IMR-90 (cell line): ENCODE results near the gene SNX27. TPM values are rescaled to one million over a fixed set of nuclear protein-coding genes. Genes with fewer than 3 reads are reported as not detected.

Source experiments
- ATAC-seq: fragments of 200-7000 bp; cut with Tn5 transposase; 2 replicates; pipeline ENCODE4 v1.9.1; 2020; ENCODE audit warnings: low read depth, mild to moderate bottlenecking, moderate library complexity
- BruUV-seq: library from RNA; stranded (reverse); fragments of 400-500 nt; replicated peaks from 2 replicates; lab custom pipeline; 2021; lab: Mats Ljungman, UMichigan
- CTCF ChIA-PET: fragments of 300-600 bp; formaldehyde crosslinking; extraction: SDS; loops from one replicate; lab custom pipeline; 2021; ENCODE audit warnings: antibody characterized with exemption; lab: Yijun Ruan, JAX
- POLR2A ChIA-PET: fragments of 300-600 bp; sonication (Branson Sonifier 250); formaldehyde crosslinking; loops from one replicate; lab custom pipeline; 2022; ENCODE audit warnings: antibody characterized with exemption; ENCODE audit not compliant: unreplicated experiment; lab: Charles Lee
- DNase-seq: peaks from one replicate; pipeline ENCODE4 v3.0.0; 2013
- H2AFZ ChIP-seq: replicated peaks from 2 replicates; pipeline ENCODE3; 2013; ENCODE audit warnings: low read length, mild to moderate bottlenecking; ENCODE audit not compliant: poor library complexity
- H2AK5ac ChIP-seq: 2 replicates; pipeline ENCODE4 v1.6.1; 2013; ENCODE audit warnings: low read depth, low read length, inconsistent platforms
- H2AK9ac ChIP-seq: replicated peaks from 2 replicates; pipeline ENCODE3; 2013; ENCODE audit warnings: mild to moderate bottlenecking, low read depth, low read length, moderate library complexity; ENCODE audit not compliant: poor library complexity
- H2BK120ac ChIP-seq: 2 replicates; pipeline ENCODE4 v1.6.1; 2013; ENCODE audit warnings: low read depth, low read length, inconsistent platforms
- H2BK15ac ChIP-seq: 3 replicates; pipeline ENCODE4 v1.6.1; 2013; ENCODE audit warnings: low read depth, low read length, inconsistent platforms
- H2BK20ac ChIP-seq: 2 replicates; pipeline ENCODE4 v1.6.1; 2013; ENCODE audit warnings: low read depth, mild to moderate bottlenecking, inconsistent platforms, low read length, moderate library complexity
- H2BK5ac ChIP-seq: 2 replicates; pipeline ENCODE4 v1.6.1; 2013; ENCODE audit warnings: mild to moderate bottlenecking, low read depth, low read length, inconsistent platforms; ENCODE audit not compliant: poor library complexity, severe bottlenecking
- H3K14ac ChIP-seq: replicated peaks from 2 replicates; pipeline ENCODE4 v1.6.1; 2013; ENCODE audit warnings: low read depth, low read length, inconsistent platforms
- H3K18ac ChIP-seq: 2 replicates; pipeline ENCODE4 v1.6.1; 2013; ENCODE audit warnings: low read depth, low read length, control low read depth
- H3K23ac ChIP-seq: 2 replicates; pipeline ENCODE4 v1.6.1; 2013; ENCODE audit warnings: low read depth, low read length, inconsistent platforms
- H3K27ac ChIP-seq: 2 replicates; pipeline ENCODE4 v1.5.1; 2013; ENCODE audit warnings: mild to moderate bottlenecking, control low read depth, low read length; ENCODE audit not compliant: insufficient read depth
- H3K27me3 ChIP-seq: 2 replicates; pipeline ENCODE4 v1.6.1; 2013; ENCODE audit warnings: low read length; ENCODE audit not compliant: control insufficient read depth, insufficient read depth
- H3K36me3 ChIP-seq: 2 replicates; pipeline ENCODE4 v1.6.1; 2013; ENCODE audit warnings: low read length, mixed read lengths; ENCODE audit not compliant: control insufficient read depth, insufficient read depth
- H3K4ac ChIP-seq: 2 replicates; pipeline ENCODE4 v1.6.1; 2013; ENCODE audit warnings: low read depth, low read length, inconsistent platforms
- H3K4me1 ChIP-seq: 2 replicates; pipeline ENCODE4 v1.6.1; 2013; ENCODE audit warnings: low read length, mixed read lengths; ENCODE audit not compliant: control insufficient read depth, insufficient read depth
- H3K4me2 ChIP-seq: 2 replicates; pipeline ENCODE4 v1.6.1; 2013; ENCODE audit warnings: low read depth, mild to moderate bottlenecking, control low read depth, low read length, moderate library complexity
- H3K4me3 ChIP-seq: 2 replicates; pipeline ENCODE4 v1.5.1; 2013; ENCODE audit warnings: low read depth, mild to moderate bottlenecking, control low read depth, low read length, moderate library complexity; ENCODE audit not compliant: insufficient read depth
- H3K56ac ChIP-seq: 2 replicates; pipeline ENCODE4 v1.6.1; 2013; ENCODE audit warnings: low read length, inconsistent platforms; ENCODE audit not compliant: insufficient read depth; ENCODE audit errors: extremely low read depth
- H3K79me1 ChIP-seq, 2 experiments: 2 replicates each; pipeline ENCODE4 v1.6.1; 2013; ENCODE audit warnings: low read length in 2 of 2, inconsistent platforms in 1 of 2, low read depth in 1 of 2
- H3K9ac ChIP-seq: 2 replicates; pipeline ENCODE4 v1.6.1; 2013; ENCODE audit warnings: low read depth, low read length, control low read depth
- H3K9me1 ChIP-seq: 2 replicates; pipeline ENCODE4 v1.6.1; 2013; ENCODE audit warnings: low read length, inconsistent platforms; ENCODE audit not compliant: insufficient read depth
- H3K9me3 ChIP-seq: 2 replicates; pipeline ENCODE4 v1.6.1; 2013; ENCODE audit warnings: low read length; ENCODE audit not compliant: control insufficient read depth, insufficient read depth
- H4K20me1 ChIP-seq: 2 replicates; pipeline ENCODE4 v1.6.1; 2013; ENCODE audit warnings: low read length, inconsistent platforms; ENCODE audit not compliant: insufficient read depth
- H4K5ac ChIP-seq: 2 replicates; pipeline ENCODE4 v1.6.1; 2013; ENCODE audit warnings: mild to moderate bottlenecking, low read depth, low read length, control low read depth
- H4K8ac ChIP-seq, 2 experiments: 2 replicates each; pipeline ENCODE4 v1.6.1; 2013; ENCODE audit warnings: low read depth in 2 of 2, low read length in 2 of 2, control low read depth in 1 of 2, inconsistent platforms in 1 of 2
- H4K91ac ChIP-seq: 2 replicates; pipeline ENCODE4 v1.6.1; 2013; ENCODE audit warnings: low read depth, low read length, inconsistent platforms; ENCODE audit not compliant: insufficient read depth
- BHLHE40 ChIP-seq: fragments of 150-350 bp; IDR thresholded peaks from 2 replicates; pipeline ENCODE4 v1.6.1; 2016; ENCODE audit warnings: mild to moderate bottlenecking, low read depth, low read length
- CEBPB ChIP-seq: IDR thresholded peaks from 2 replicates; pipeline ENCODE4 v1.6.1; 2012; ENCODE audit warnings: low read depth, low read length, improper control_type of control experiment
- CHD1 ChIP-seq: IDR thresholded peaks from 2 replicates; pipeline ENCODE4 v1.6.1; 2012; ENCODE audit warnings: low read depth, low read length, improper control_type of control experiment
- FOS ChIP-seq: fragments of 150-350 bp; IDR thresholded peaks from 2 replicates; pipeline ENCODE4 v1.6.1; 2016; ENCODE audit warnings: low read depth, low read length
- MAFK ChIP-seq: IDR thresholded peaks from 2 replicates; pipeline ENCODE4 v1.6.1; 2012; ENCODE audit warnings: low read depth, low read length, improper control_type of control experiment
- MAZ ChIP-seq: IDR thresholded peaks from 2 replicates; pipeline ENCODE4 v1.6.1; 2012; ENCODE audit warnings: low read depth, mild to moderate bottlenecking, low read length, improper control_type of control experiment, moderate library complexity, borderline replicate concordance
- MXI1 ChIP-seq: IDR thresholded peaks from 2 replicates; pipeline ENCODE4 v1.6.1; 2012; ENCODE audit warnings: low read depth, mild to moderate bottlenecking, low read length, moderate library complexity, borderline replicate concordance
- NFE2L2 ChIP-seq: fragments of 150-350 bp; IDR thresholded peaks from 2 replicates; pipeline ENCODE4 v1.6.1; 2016; ENCODE audit warnings: low read depth, mild to moderate bottlenecking, low read length
- POLR2A ChIP-seq: IDR thresholded peaks from 2 replicates; pipeline ENCODE4 v1.6.1; 2012; ENCODE audit warnings: mild to moderate bottlenecking, low read depth, low read length
- RAD21 ChIP-seq: IDR thresholded peaks from 2 replicates; pipeline ENCODE4 v1.6.1; 2012; ENCODE audit warnings: low read length, improper control_type of control experiment
- RCOR1 ChIP-seq: IDR thresholded peaks from 2 replicates; pipeline ENCODE4 v1.6.1; 2012; ENCODE audit warnings: mild to moderate bottlenecking, low read length, improper control_type of control experiment; ENCODE audit not compliant: insufficient replicate concordance
- RFX5 ChIP-seq: IDR thresholded peaks from 2 replicates; pipeline ENCODE4 v1.8.0; 2012; ENCODE audit warnings: low read depth, mild to moderate bottlenecking, low read length, moderate library complexity
- SMC3 ChIP-seq: fragments of 150-350 bp; IDR thresholded peaks from 2 replicates; pipeline ENCODE4 v1.6.1; 2016; ENCODE audit warnings: low read depth, mild to moderate bottlenecking, antibody characterized with exemption, low read length, moderate library complexity
- dilution Hi-C: fragments of 300-500 bp; cut with HindIII; formaldehyde crosslinking; loops from one replicate; pipeline ENCODE4 v1.14.3; 2018; ENCODE audit warnings: low sequenced_read_pairs; ENCODE audit not compliant: unreplicated experiment
- in situ Hi-C: fragments of 300-500 bp; cut with MboI; formaldehyde crosslinking; loops from 3 replicates; pipeline ENCODE4 v1.14.3; 2019; ENCODE audit warnings: low sequenced_read_pairs, inconsistent platforms, mixed read lengths
- intact Hi-C: fragments of 100-400 bp; cut with micrococcal nuclease; formaldehyde crosslinking; loops from 2 replicates; pipeline ENCODE4 v1.10.0; 2022
- polyA plus RNA-seq, 3 experiments: library from polyadenylated mRNA; depleted of rRNA; stranded (reverse); fragments of >200 nt; gene quantifications; 2 replicates each; pipeline ENCODE4 v1.2.3, GENCODE V29; 2012; ENCODE audit warnings: low replicate concordance in 1 of 3
- total RNA-seq: library from RNA; depleted of rRNA; stranded (reverse); fragments of >200 nt; gene quantifications from 2 replicates; pipeline ENCODE4 v1.2.3, GENCODE V29; 2012
- TF ChIP-seq, protein P1 (sequence below): fragments of 150-350 bp; IDR thresholded peaks from 2 replicates; pipeline ENCODE4 v1.6.1; 2017; ENCODE audit warnings: mild to moderate bottlenecking, antibody characterized with exemption, low read length, low read depth
- TF ChIP-seq, protein P2 (sequence below): fragments of 150-350 bp; IDR thresholded peaks from 2 replicates; pipeline ENCODE4 v1.6.1; 2016; ENCODE audit warnings: low read depth, mild to moderate bottlenecking, low read length, moderate library complexity, borderline replicate concordance
- TF ChIP-seq, protein P3 (sequence below): conservative IDR thresholded peaks from 2 replicates; pipeline ENCODE4 v1.5.1; 2012; ENCODE audit warnings: mild to moderate bottlenecking, low read depth, low read length, improper control_type of control experiment

Gene SNX27
- total and polyA plus RNA-seq, 2 of the 4 experiments (the other 2 are of a cell fraction) = 12.3 to 25.6 TPM

DNA sequence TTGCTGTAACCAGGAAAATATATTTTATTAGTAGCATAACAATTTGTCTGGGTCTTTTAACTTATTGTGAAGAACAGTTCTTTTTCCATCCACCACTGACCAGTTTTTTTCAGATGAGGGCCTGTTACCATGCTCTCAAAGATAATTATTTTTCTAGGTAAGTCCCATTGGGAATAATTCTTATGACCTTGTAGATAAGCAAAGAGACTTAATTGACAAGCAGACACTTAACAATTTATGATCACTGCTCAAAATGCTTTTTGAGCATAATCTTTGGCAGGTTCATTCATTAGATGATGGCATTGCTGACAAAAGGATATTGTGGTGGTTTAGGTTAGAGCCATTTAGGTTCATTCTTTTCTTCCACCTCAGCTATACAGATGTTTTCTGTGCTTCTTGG lies 6.6 kb downstream of the SNX27 start:
- peaks cover 14% of the 10 kb centered on the region for H3K4me1 ChIP-seq
- H3K36me3 ChIP-seq = no peaks in the 10 kb centered on the region
- H2AK5ac ChIP-seq = no peak overlapping the region
- peaks cover 18 to 78% of the 10 kb centered on the region in 2 experiments for H3K79me1 ChIP-seq
- no peak overlapping the region for H3K4me2 ChIP-seq
- H2AFZ ChIP-seq = no peak overlapping the region
- H2BK120ac ChIP-seq = no peak overlapping the region
- TF ChIP-seq NFE2L2 (no peak), MAFK (no peak), MXI1 (no peak), RAD21 (no peak), SMC3 (no peak), MAZ (no peak), RFX5 (no peak), CEBPB (no peak), BHLHE40 (no peak), CHD1 (no peak), POLR2A (no peak), RCOR1 (no peak), FOS (no peak)
- TF ChIP-seq, protein P1, sequence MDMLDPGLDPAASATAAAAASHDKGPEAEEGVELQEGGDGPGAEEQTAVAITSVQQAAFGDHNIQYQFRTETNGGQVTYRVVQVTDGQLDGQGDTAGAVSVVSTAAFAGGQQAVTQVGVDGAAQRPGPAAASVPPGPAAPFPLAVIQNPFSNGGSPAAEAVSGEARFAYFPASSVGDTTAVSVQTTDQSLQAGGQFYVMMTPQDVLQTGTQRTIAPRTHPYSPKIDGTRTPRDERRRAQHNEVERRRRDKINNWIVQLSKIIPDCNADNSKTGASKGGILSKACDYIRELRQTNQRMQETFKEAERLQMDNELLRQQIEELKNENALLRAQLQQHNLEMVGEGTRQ = no peak
- TF ChIP-seq, protein P2, sequence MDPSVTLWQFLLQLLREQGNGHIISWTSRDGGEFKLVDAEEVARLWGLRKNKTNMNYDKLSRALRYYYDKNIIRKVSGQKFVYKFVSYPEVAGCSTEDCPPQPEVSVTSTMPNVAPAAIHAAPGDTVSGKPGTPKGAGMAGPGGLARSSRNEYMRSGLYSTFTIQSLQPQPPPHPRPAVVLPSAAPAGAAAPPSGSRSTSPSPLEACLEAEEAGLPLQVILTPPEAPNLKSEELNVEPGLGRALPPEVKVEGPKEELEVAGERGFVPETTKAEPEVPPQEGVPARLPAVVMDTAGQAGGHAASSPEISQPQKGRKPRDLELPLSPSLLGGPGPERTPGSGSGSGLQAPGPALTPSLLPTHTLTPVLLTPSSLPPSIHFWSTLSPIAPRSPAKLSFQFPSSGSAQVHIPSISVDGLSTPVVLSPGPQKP = no peak
- TF ChIP-seq, protein P3, sequence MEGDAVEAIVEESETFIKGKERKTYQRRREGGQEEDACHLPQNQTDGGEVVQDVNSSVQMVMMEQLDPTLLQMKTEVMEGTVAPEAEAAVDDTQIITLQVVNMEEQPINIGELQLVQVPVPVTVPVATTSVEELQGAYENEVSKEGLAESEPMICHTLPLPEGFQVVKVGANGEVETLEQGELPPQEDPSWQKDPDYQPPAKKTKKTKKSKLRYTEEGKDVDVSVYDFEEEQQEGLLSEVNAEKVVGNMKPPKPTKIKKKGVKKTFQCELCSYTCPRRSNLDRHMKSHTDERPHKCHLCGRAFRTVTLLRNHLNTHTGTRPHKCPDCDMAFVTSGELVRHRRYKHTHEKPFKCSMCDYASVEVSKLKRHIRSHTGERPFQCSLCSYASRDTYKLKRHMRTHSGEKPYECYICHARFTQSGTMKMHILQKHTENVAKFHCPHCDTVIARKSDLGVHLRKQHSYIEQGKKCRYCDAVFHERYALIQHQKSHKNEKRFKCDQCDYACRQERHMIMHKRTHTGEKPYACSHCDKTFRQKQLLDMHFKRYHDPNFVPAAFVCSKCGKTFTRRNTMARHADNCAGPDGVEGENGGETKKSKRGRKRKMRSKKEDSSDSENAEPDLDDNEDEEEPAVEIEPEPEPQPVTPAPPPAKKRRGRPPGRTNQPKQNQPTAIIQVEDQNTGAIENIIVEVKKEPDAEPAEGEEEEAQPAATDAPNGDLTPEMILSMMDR = no peak
- no peak overlapping the region for H3K27ac ChIP-seq
- H2BK5ac ChIP-seq = no peak overlapping the region
- dilution Hi-C loops = no loop called here
- ChIA-PET POLR2A (no interaction called here), CTCF (interaction anchor here (2.0 kb wide), 1 partner anchor 21 kb away, joined by 5 read pairs; no protein-coding TSS in a partner anchor)
- H4K8ac ChIP-seq = no peak overlapping the region
- no peak overlapping the region for H3K9ac ChIP-seq
- H3K14ac ChIP-seq = no peak overlapping the region
- intact Hi-C loops = no loop called here
- no peak overlapping the region for H3K4me3 ChIP-seq
- no peak overlapping the region for H3K56ac ChIP-seq
- H3K23ac ChIP-seq = no peak overlapping the region
- no TSS peak for BruUV-seq
- no peak overlapping the region for H3K4ac ChIP-seq
- ATAC-seq = no peak
- H2BK20ac ChIP-seq = no peak overlapping the region
- H3K9me1 ChIP-seq = peaks cover 7% of the 10 kb centered on the region; the same call in 1 of the 2 replicates
- H2BK15ac ChIP-seq = no peak overlapping the region
- H3K27me3 ChIP-seq = no peaks in the 10 kb centered on the region
- in situ Hi-C loops = no loop called here
- H4K91ac ChIP-seq = no peak overlapping the region
- no peak overlapping the region for H2AK9ac ChIP-seq
- no peak overlapping the region for H3K18ac ChIP-seq
- no peak overlapping the region for H4K5ac ChIP-seq
- no peak for DNase-seq
- H4K20me1 ChIP-seq = peaks cover 15% of the 10 kb centered on the region
- H3K9me3 ChIP-seq = no peaks in the 10 kb centered on the region
